Measurements from ENCODE around the gene CAST. TPM values are rescaled to one million over a fixed set of nuclear protein-coding genes. Genes with fewer than 3 reads are reported as not detected.

CAST gene
- total and polyA plus RNA-seq, 3 donors from 2014 or later: 195 to 260 (median 241) TPM

DNA sequence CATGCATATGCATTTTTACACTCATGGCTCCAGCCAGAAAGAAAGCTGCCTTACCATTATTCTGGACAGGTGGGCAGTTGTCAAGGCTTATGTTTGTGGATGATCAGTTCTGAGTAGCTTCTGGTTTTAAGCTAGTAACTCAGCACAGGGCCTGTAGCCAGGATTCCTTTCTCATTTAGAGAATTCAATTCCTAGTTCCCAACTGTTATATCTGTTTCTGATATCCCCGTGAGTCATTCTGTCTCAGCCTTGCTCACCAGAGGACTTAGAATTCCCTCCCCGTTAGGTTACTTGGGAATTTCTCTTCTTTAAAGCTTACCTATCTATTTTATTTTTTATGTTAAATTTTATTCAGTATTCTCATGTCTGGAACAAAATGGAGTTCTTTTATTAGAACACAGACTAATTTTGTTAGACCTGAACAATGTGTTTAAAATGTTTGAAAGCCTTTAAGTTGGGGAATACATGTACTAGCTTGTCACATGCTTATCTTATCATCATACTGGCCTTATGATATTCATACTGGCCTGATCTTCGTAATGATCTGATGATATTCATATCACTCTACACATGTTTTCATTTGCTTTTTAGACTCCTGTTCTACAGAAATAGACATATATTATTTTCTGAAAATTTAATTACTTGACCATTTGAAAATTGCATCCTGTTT is 47.1 kb downstream of the CAST start:
- Histone ChIP-seq H3K27ac (peak overlapping the region in 1 of 2 donors; percentile 39), H3K4me1 (peaks cover 37% of the 10 kb centered on the region), H3K4me3 (no peak overlapping the region), H3K27me3 (no peaks in the 10 kb centered on the region), H3K9me3 (no peaks in the 10 kb centered on the region), H3K36me3 (ENCODE audit: low read depth, missing control alignments) (no peaks in the 10 kb centered on the region)
- no peak for TF ChIP-seq POLR2A (IDR thresholded peaks at IDR 0.05)
- no peak for DNase-seq
- intact Hi-C loops (cut with DNase I; ENCODE audit: low total_unique reads): no loop called here
- 31 to 40% methylated on average over 2 to 3 of the region's 3 CpGs for WGBS, 2 donors

DNA sequence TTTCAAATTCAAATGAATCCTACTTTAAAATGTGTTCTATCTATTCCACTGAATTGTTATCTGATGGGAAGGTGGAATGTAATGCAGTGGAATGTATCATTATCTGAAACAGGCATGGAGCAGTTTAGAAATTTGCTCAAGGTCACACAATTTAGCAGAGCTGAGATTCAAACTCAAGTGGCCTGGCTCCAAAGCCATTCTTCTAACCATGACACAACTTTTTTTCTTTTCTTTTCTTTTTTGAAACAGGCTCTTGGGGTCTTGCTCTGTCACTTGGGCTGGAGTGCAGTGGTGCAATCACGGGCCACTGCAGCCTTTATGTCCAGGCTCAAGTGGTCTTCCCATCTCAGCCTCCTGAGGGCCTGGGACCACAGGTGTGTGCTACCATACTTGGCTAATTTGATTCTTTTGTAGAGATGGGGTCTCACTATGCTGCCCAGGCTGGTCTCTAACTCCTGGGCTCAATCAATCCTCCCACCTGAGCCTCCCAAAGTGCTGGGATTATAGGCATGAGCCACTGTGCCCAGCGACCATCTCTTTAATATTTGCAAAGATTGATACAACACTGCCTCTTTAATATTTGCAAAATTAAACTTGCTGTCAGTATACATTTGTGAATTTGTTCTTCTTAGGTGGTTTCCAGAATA is 50.0 kb downstream of the CAST start:
- peaks cover 50% of the 10 kb centered on the region for H3K4me1 ChIP-seq
- 81 to 83% methylated on average over 2 of the region's 2 CpGs for WGBS, 2 donors
- no peaks in the 10 kb centered on the region for H3K27me3 ChIP-seq
- intact Hi-C loops (cut with DNase I; ENCODE audit: low total_unique reads): no loop called here
- DNase-seq: no peak
- no peaks in the 10 kb centered on the region for H3K9me3 ChIP-seq
- H3K27ac ChIP-seq: peak overlapping the region in 1 of 2 donors; percentile 55
- TF ChIP-seq, protein P1, sequence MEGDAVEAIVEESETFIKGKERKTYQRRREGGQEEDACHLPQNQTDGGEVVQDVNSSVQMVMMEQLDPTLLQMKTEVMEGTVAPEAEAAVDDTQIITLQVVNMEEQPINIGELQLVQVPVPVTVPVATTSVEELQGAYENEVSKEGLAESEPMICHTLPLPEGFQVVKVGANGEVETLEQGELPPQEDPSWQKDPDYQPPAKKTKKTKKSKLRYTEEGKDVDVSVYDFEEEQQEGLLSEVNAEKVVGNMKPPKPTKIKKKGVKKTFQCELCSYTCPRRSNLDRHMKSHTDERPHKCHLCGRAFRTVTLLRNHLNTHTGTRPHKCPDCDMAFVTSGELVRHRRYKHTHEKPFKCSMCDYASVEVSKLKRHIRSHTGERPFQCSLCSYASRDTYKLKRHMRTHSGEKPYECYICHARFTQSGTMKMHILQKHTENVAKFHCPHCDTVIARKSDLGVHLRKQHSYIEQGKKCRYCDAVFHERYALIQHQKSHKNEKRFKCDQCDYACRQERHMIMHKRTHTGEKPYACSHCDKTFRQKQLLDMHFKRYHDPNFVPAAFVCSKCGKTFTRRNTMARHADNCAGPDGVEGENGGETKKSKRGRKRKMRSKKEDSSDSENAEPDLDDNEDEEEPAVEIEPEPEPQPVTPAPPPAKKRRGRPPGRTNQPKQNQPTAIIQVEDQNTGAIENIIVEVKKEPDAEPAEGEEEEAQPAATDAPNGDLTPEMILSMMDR (IDR thresholded peaks at IDR 0.05): no peak
- TF ChIP-seq POLR2A (IDR thresholded peaks at IDR 0.05): no peak
- H3K4me3 ChIP-seq: no peak overlapping the region
- no peaks in the 10 kb centered on the region for H3K36me3 ChIP-seq (ENCODE audit: low read depth, missing control alignments)

DNA sequence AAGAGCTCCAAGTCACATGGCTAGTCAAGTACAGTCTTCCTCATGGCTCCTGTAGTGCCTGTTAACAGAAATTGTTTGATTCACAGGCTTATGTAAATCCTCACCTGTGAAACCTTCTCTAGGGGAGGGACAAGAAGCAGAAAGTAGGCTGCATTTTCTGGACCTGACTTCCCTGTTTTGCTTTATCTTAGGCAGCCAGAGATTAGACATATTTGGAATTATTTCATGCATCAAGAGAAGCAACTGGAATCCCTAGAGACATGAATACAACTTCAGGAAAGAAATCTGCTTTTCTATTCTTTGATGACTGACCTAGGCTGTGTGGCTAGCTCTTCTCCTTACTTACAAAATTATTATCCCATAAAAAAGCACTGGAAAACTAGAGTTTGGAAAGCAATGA is 52.3 kb downstream of the CAST start:
- Histone ChIP-seq H3K27me3 (no peaks in the 10 kb centered on the region), H3K4me3 (no peak overlapping the region), H3K9me3 (no peaks in the 10 kb centered on the region), H3K27ac (peak overlapping the region; percentile 52 to 57), H3K36me3 (ENCODE audit: low read depth, missing control alignments) (no peaks in the 10 kb centered on the region), H3K4me1 (peaks cover 42% of the 10 kb centered on the region)
- TF ChIP-seq, protein P1 (IDR thresholded peaks at IDR 0.05): no peak
- no peak for TF ChIP-seq POLR2A (IDR thresholded peaks at IDR 0.05)
- DNase-seq: no peak
- intact Hi-C loops (cut with DNase I; ENCODE audit: low total_unique reads): no loop called here

DNA sequence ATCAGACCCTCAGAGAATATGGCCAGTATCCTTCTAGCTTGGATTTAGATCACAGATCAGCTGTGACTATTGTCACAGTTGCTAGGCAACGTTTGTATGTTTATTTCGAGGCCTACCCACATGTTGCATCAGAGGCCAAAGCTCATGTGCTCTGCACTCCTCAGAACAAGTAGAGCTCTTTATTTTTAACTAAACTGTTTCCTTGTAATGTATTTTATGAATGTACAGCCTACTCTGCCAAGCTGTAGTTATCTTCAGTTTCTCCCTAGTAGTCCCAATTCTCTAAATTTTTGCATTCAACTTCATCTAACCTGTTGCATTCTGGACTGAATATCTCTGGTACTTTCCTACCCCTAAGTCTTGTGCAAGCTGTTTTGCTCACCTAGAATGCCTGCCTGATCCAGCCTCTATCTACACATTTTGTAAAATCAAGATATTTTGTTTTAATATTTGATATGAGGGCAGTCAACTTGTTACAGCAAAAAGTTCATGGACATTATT is 52.8 kb downstream of the CAST start:
- intact Hi-C loops (cut with DNase I; ENCODE audit: low total_unique reads): no loop called here
- peak; percentile 72 for DNase-seq
- no peaks in the 10 kb centered on the region for H3K27me3 ChIP-seq
- peaks cover 42% of the 10 kb centered on the region for H3K4me1 ChIP-seq
- TF ChIP-seq, protein P1 (IDR thresholded peaks at IDR 0.05): no peak
- no peak for TF ChIP-seq POLR2A (IDR thresholded peaks at IDR 0.05)
- H3K27ac ChIP-seq: peak overlapping the region in 1 of 2 donors; percentile 52
- H3K4me3 ChIP-seq: no peak overlapping the region
- H3K9me3 ChIP-seq: no peaks in the 10 kb centered on the region
- no peaks in the 10 kb centered on the region for H3K36me3 ChIP-seq (ENCODE audit: low read depth, missing control alignments)
- WGBS, 2 donors: 16 to 21% methylated on average over 2 of the region's 2 CpGs

DNA sequence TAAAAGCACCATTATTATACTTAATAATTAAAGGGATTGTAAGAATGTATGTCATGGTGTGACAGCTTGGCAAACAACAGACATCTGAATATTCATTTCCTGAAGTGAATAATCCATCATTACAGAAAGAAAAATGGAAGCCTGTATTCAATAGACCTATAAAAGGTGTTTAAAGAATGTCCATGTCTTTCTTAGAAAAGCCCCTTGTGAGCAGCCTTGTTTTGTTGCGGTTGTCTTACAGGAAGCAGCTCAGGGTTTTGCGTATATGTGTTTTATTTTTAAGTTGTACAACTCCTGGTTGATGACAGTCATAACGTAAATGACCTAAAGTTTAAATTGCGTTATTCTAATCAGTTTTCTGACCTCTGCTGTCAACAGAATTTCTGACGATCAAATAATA is 53.8 kb downstream of the CAST start:
- Histone ChIP-seq H3K4me3 (no peak overlapping the region), H3K9me3 (no peaks in the 10 kb centered on the region), H3K27me3 (no peaks in the 10 kb centered on the region), H3K4me1 (peaks cover 42% of the 10 kb centered on the region), H3K36me3 (ENCODE audit: low read depth, missing control alignments) (no peaks in the 10 kb centered on the region), H3K27ac (no peak overlapping the region)
- intact Hi-C loops (cut with DNase I; ENCODE audit: low total_unique reads): no loop called here
- no peak for TF ChIP-seq POLR2A (IDR thresholded peaks at IDR 0.05)
- TF ChIP-seq, protein P1 (IDR thresholded peaks at IDR 0.05): no peak
- no peak for DNase-seq
- 84 to 94% methylated on average over 5 of the region's 5 CpGs for WGBS, 2 donors
